ENCODE data around the gene GDA.

GDA gene

DNA sequence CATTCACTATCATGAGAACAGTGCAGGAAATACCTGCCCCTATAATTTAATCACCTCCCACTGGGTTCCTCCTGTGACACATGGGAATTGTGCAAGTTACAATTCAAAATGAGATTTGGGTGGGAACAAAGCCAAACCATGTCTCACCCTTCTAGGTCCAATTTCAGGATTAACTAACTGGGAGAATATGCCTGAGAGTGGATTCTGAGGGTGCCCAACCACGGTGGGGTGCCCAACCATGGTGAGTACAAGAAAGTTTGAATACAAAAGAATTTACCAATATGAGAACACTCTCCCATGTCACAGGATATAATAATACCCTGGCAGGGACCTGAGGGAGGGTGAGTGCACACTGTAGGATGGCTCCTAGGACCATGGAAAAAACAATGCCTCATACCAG is 17.2 kb upstream of the GDA start:
- Histone ChIP-seq H3F3A (ENCODE audit: control insufficient read depth, insufficient read depth) (no peaks in the 10 kb centered on the region), H3K4me3 (ENCODE audit: low read length) (no peak overlapping the region), H3K79me2 (ENCODE audit: control insufficient read depth, low read length) (no peaks in the 10 kb centered on the region), H3K4me2 (ENCODE audit: low read length) (no peak overlapping the region), H3K9me2 (replicated peaks; ENCODE audit: control insufficient read depth, low read length) (no peaks in the 10 kb centered on the region), H3K27me3 (ENCODE audit: control insufficient read depth, low read length) (no peaks in the 10 kb centered on the region), H3K27ac (ENCODE audit: low read depth, low read length) (no peak overlapping the region), H3K9me3 (ENCODE audit: control insufficient read depth, insufficient read depth, low read length) (no peaks in the 10 kb centered on the region), H3K36me3 (ENCODE audit: control insufficient read depth, low read length) (no peaks in the 10 kb centered on the region), H3K4me1 (ENCODE audit: control insufficient read depth, low read length) (no peaks in the 10 kb centered on the region), H4K20me1 (ENCODE audit: control insufficient read depth, insufficient read depth, low read depth, low read length) (no peaks in the 10 kb centered on the region)
- TF ChIP-seq EZH2phosphoT487 (IDR thresholded peaks at IDR 0.05; ENCODE audit: borderline replicate concordance, low read length) = no peak
- TF ChIP-seq, protein P1, sequence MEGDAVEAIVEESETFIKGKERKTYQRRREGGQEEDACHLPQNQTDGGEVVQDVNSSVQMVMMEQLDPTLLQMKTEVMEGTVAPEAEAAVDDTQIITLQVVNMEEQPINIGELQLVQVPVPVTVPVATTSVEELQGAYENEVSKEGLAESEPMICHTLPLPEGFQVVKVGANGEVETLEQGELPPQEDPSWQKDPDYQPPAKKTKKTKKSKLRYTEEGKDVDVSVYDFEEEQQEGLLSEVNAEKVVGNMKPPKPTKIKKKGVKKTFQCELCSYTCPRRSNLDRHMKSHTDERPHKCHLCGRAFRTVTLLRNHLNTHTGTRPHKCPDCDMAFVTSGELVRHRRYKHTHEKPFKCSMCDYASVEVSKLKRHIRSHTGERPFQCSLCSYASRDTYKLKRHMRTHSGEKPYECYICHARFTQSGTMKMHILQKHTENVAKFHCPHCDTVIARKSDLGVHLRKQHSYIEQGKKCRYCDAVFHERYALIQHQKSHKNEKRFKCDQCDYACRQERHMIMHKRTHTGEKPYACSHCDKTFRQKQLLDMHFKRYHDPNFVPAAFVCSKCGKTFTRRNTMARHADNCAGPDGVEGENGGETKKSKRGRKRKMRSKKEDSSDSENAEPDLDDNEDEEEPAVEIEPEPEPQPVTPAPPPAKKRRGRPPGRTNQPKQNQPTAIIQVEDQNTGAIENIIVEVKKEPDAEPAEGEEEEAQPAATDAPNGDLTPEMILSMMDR (IDR thresholded peaks at IDR 0.05; ENCODE audit: low read depth, low read length, poor library complexity, severe bottlenecking) = no peak

DNA sequence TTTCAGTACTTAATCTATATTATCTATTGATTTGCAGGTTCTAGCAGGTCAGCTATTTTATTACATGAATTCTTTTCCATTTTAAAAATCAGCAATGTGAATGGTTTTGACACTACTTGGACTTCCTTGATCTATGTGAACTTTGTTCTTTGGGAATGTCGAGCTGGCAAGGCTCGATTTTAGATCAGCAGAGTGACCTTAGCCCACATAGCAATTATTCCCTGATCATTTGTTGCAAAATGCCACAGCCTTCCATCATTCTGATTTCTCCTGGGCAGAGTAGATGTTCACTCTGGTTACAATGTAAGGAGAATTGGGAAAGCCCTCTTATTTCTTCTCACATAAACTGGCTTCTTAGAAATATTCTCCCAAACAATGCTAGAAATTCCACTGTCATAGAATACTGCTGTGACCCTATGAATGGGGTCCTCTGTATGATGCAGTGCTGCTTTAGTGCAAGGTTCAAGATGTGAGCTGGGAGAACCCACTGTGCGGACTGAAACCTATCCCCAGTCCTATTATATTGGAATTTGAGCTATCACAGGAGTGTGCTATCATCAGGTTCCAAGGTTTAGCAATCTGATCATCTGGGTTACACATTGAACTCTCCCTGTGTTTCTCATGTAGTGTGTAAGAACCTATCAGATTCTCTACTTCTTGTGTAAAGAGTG is 15.7 kb upstream of the GDA start:
- no peak for TF ChIP-seq EZH2phosphoT487 (IDR thresholded peaks at IDR 0.05; ENCODE audit: borderline replicate concordance, low read length)
- TF ChIP-seq, protein P1 (IDR thresholded peaks at IDR 0.05; ENCODE audit: low read depth, low read length, poor library complexity, severe bottlenecking) = no peak
- no peaks in the 10 kb centered on the region for H3K27me3 ChIP-seq (ENCODE audit: control insufficient read depth, low read length)

DNA sequence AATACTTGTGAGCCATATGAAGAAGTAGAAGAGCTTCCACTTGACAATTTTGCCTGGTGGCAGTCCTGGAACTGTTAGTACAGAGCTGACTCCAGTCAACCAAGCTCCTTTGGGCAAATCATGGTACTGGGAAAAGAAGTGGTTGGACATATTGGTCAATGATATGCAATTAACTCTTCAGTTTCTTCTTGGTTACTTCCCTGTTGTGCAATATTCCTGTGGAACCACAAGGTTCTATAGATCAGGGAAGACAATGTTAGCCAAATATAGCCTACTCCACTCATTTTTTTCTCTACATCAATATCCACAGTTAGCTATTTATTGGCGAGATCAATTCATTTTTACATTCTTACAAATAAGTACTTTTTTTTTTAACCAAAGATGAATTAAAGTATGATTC is 14.4 kb upstream of the GDA start:
- Histone ChIP-seq H3K79me2 (ENCODE audit: control insufficient read depth, low read length) (no peaks in the 10 kb centered on the region), H3K4me3 (ENCODE audit: low read length) (no peak overlapping the region), H4K20me1 (ENCODE audit: control insufficient read depth, insufficient read depth, low read depth, low read length) (no peaks in the 10 kb centered on the region), H3K4me2 (ENCODE audit: low read length) (no peak overlapping the region), H3K36me3 (ENCODE audit: control insufficient read depth, low read length) (no peaks in the 10 kb centered on the region), H3K27ac (ENCODE audit: low read depth, low read length) (no peak overlapping the region), H3K9me3 (ENCODE audit: control insufficient read depth, insufficient read depth, low read length) (no peaks in the 10 kb centered on the region), H3F3A (ENCODE audit: control insufficient read depth, insufficient read depth) (no peaks in the 10 kb centered on the region), H3K27me3 (ENCODE audit: control insufficient read depth, low read length) (no peaks in the 10 kb centered on the region; the same call in 1 of the 2 replicates), H3K9me2 (replicated peaks; ENCODE audit: control insufficient read depth, low read length) (no peaks in the 10 kb centered on the region), H3K4me1 (ENCODE audit: control insufficient read depth, low read length) (no peaks in the 10 kb centered on the region)
- no peak for TF ChIP-seq EZH2phosphoT487 (IDR thresholded peaks at IDR 0.05; ENCODE audit: borderline replicate concordance, low read length)
- TF ChIP-seq, protein P1 (IDR thresholded peaks at IDR 0.05; ENCODE audit: low read depth, low read length, poor library complexity, severe bottlenecking) = no peak

More for the DNA sequence above, 15.7 kb upstream of the GDA start:
- Histone ChIP-seq H3K9me3 (ENCODE audit: control insufficient read depth, insufficient read depth, low read length) (no peaks in the 10 kb centered on the region), H3K4me2 (ENCODE audit: low read length) (no peak overlapping the region), H3K79me2 (ENCODE audit: control insufficient read depth, low read length) (no peaks in the 10 kb centered on the region), H3K4me1 (ENCODE audit: control insufficient read depth, low read length) (no peaks in the 10 kb centered on the region), H3F3A (ENCODE audit: control insufficient read depth, insufficient read depth) (no peaks in the 10 kb centered on the region), H3K4me3 (ENCODE audit: low read length) (no peak overlapping the region), H3K9me2 (replicated peaks; ENCODE audit: control insufficient read depth, low read length) (no peaks in the 10 kb centered on the region), H3K36me3 (ENCODE audit: control insufficient read depth, low read length) (no peaks in the 10 kb centered on the region), H3K27ac (ENCODE audit: low read depth, low read length) (no peak overlapping the region), H4K20me1 (ENCODE audit: control insufficient read depth, insufficient read depth, low read depth, low read length) (no peaks in the 10 kb centered on the region)

Data from DOHH2 (cell line).